Measurements from ENCODE around the gene C3orf62.

Gene C3orf62

GRCh38 chr3:49276475-49277382 is at the start of gene C3orf62:
C3orf62 (minus strand) TSS chr3:49277232; CDS start chr3:49276872, 360 bp downstream.
- DNase-seq (ENCODE audit: extremely low spot score, insufficient read length, low read depth), result peak; percentile 62
- FAIRE-seq, result peak; percentile 63

- FAIRE-seq, result no peak
- no peak for DNase-seq (ENCODE audit: extremely low spot score, insufficient read length, low read depth)
Measured at GRCh38 chr3:49324768-49325167, 47.7 kb upstream of the C3orf62 start.

- no peak for FAIRE-seq
Measured at GRCh38 chr3:49316696-49317457, 39.8 kb upstream of the C3orf62 start.

GRCh38 chr3:49313896-49314688 is 37.1 kb upstream of the C3orf62 start:
- FAIRE-seq (peak; percentile 18), DNase-seq (ENCODE audit: extremely low spot score, insufficient read length, low read depth) (no peak)

More at GRCh38 chr3:49316696-49317457, 39.8 kb upstream of the C3orf62 start:
- no peak for DNase-seq (ENCODE audit: extremely low spot score, insufficient read length, low read depth)

GRCh38 chr3:49311283-49311682 is 34.3 kb upstream of the C3orf62 start:
- FAIRE-seq, result peak; percentile 15
- no peak for DNase-seq (ENCODE audit: extremely low spot score, insufficient read length, low read depth)

GRCh38 chr3:49310677-49311076 is 33.6 kb upstream of the C3orf62 start:
- DNase-seq (ENCODE audit: extremely low spot score, insufficient read length, low read depth) (no peak), FAIRE-seq (no peak)

GRCh38 chr3:49305608-49306007 is 28.6 kb upstream of the C3orf62 start:
- FAIRE-seq (no peak), DNase-seq (ENCODE audit: extremely low spot score, insufficient read length, low read depth) (no peak)

GRCh38 chr3:49302613-49303012 is 25.6 kb upstream of the C3orf62 start:
- FAIRE-seq (no peak), DNase-seq (ENCODE audit: extremely low spot score, insufficient read length, low read depth) (no peak)

GRCh38 chr3:49300595-49300994 is 23.6 kb upstream of the C3orf62 start:
- DNase-seq (ENCODE audit: extremely low spot score, insufficient read length, low read depth), result no peak
- FAIRE-seq, result no peak

- FAIRE-seq, result no peak
- DNase-seq (ENCODE audit: extremely low spot score, insufficient read length, low read depth), result no peak
Measured at GRCh38 chr3:49298511-49298910, 21.5 kb upstream of the C3orf62 start.

- DNase-seq (ENCODE audit: extremely low spot score, insufficient read length, low read depth), result no peak
- no peak for FAIRE-seq
Measured at GRCh38 chr3:49296781-49297411, 19.9 kb upstream of the C3orf62 start.

- DNase-seq (ENCODE audit: extremely low spot score, insufficient read length, low read depth) (no peak), FAIRE-seq (peak; percentile 39)
Measured at GRCh38 chr3:49295489-49296058, 18.5 kb upstream of the C3orf62 start.

- FAIRE-seq (no peak), DNase-seq (ENCODE audit: extremely low spot score, insufficient read length, low read depth) (no peak)
Measured at GRCh38 chr3:49294343-49294742, 17.3 kb upstream of the C3orf62 start.

- FAIRE-seq, result no peak
Measured at GRCh38 chr3:49283997-49284396, 7.0 kb upstream of the C3orf62 start.

GRCh38 chr3:49279376-49279775 is 2.3 kb upstream of the C3orf62 start:
- DNase-seq (ENCODE audit: extremely low spot score, insufficient read length, low read depth) (no peak), FAIRE-seq (no peak)

More at GRCh38 chr3:49283997-49284396, 7.0 kb upstream of the C3orf62 start:
- DNase-seq (ENCODE audit: extremely low spot score, insufficient read length, low read depth), result no peak

- DNase-seq (ENCODE audit: extremely low spot score, insufficient read length, low read depth) (no peak), FAIRE-seq (no peak)
Measured at GRCh38 chr3:49278548-49278947, 1.5 kb upstream of the C3orf62 start.

GRCh38 chr3:49277383-49277775 is 347 bp upstream of the C3orf62 start:
- FAIRE-seq (no peak), DNase-seq (ENCODE audit: extremely low spot score, insufficient read length, low read depth) (no peak)

- DNase-seq (ENCODE audit: extremely low spot score, insufficient read length, low read depth) (no peak), FAIRE-seq (no peak)
Measured at GRCh38 chr3:49273825-49274532, 3.1 kb downstream of the C3orf62 start.

- DNase-seq (ENCODE audit: extremely low spot score, insufficient read length, low read depth), result no peak
- FAIRE-seq, result no peak
Measured at GRCh38 chr3:49271047-49271446, 6.0 kb downstream of the C3orf62 start.

Measured in GM18507 (cell line).